GM18508 (cell line): ENCODE data around the gene ZNF76.

Experiments
- ATAC-seq: cut with Tn5 transposase; IDR thresholded peaks from one replicate; pipeline ENCODE4 v1.9.1; 2021; ENCODE audit warnings: moderate number of reproducible peaks; ENCODE audit not compliant: insufficient read depth, unreplicated experiment

The ZNF76 gene

GRCh38 chr6:35259194-35259947 is at the start of gene ZNF76:
Gene ZNF76, plus strand, starts transcription at chr6:35259735. Its CDS starts 21,417 bp downstream, at chr6:35281152.
- peak; percentile 59 for ATAC-seq

GRCh38 chr6:35213298-35213791 is 46.2 kb upstream of the ZNF76 start:
- no peak for ATAC-seq

- ATAC-seq = no peak
Observed at GRCh38 chr6:35213824-35214756, 45.4 kb upstream of the ZNF76 start, which contains the start of gene SCUBE3. Gene SCUBE3, plus strand, starts transcription at chr6:35213956. Its CDS starts 463 bp downstream, at chr6:35214419.

GRCh38 chr6:35214869-35215664 is 44.5 kb upstream of the ZNF76 start:
- no peak for ATAC-seq

DNA sequence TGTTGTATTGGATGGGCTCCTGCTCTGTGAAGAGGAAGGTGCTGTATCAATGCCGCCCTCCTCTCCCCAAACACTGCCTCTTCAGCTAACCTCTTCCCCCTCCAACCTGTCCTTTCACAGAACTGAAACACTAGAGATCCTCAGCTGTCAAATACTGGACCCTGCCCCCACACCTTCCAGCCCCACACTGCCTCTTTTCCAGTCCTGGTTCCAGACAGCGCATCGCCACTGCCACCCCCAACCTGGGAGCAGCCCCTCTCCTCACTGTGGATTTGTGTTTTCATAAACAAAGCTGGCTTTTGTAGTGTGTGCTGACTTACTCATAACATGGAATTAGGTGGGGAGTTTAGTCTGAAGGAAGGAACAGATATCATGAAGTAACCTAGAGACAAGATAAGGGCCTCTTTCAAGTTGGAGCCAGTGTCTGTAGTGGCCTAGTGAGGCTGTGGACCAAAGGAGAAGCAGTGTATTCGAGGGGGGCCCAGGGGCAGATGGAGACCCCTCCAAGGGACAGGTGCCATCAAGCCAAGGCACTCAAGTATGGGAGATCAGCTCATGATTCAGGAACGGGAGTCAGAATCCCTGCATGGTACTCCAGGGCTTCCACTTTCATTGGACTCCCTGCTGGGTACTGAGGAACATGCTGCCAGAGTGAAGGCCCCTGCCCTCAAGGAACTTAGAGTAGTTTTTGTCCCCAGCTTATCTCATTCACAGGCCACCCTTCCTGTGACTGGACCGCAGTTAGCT is 43.7 kb upstream of the ZNF76 start:
- ATAC-seq = no peak

DNA sequence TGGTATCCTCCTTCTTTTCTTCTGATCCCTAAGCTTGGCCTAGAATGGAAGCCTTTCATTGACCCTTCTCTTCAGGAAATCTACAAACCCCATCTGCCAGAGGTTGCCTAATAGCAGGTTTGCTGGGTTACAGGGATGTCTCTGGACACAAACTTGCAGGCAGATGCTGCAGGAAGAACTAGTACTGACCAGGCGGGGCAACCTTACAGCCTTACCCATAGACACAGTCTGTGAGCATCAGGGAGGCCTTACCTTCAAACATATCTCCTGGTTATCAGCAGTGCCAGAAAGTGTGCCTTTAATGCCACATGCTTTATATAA is 43.2 kb upstream of the ZNF76 start:
- no peak for ATAC-seq

DNA sequence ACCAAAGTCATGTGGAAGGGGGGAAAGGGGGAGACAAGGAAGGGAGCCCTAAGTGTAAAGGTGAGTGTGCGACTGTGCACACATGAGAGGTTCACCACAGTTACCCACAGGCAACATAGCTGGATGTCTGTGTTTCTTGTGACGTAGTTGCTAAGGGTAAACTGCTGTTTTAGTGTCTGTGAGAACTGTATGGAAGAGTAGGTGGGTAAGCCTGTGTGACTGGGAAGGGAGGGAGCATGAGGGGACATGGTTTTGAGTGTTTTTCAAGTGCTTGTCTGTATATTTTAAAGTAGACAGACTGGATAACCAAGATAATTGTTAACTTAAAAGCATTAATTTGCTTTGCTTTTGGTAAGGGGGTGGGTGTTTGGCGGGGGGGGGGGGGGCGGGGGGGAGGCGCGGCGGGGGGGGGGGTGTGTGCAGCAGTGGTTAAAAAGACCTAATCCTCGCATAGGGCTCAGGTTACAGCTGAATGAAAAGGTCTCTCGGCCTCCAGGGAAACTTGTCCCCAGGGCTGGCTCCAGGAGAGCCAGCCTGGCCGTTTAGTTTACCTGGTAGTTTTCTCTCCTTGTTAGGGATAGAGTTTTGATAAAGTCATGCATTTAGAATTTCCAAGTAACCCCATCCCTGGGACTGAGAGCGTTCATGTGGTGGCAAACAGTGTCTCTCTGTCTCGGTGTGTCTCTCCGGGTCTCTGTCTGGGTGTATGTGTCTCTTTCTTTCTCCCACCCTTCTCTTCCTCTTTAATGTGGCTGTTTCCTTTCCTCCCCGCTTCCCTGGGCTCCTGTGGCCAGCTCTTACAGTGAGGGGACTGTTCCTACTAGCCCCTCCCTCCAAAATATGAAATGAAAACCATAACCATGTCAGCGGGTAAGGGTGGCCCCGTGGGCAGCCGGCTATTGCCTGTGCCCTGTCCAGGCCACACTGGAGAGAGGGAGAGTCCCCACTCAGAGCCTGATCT is 42.4 kb upstream of the ZNF76 start:
- ATAC-seq = no peak

GRCh38 chr6:35218021-35218420 is 41.5 kb upstream of the ZNF76 start:
- no peak for ATAC-seq

DNA sequence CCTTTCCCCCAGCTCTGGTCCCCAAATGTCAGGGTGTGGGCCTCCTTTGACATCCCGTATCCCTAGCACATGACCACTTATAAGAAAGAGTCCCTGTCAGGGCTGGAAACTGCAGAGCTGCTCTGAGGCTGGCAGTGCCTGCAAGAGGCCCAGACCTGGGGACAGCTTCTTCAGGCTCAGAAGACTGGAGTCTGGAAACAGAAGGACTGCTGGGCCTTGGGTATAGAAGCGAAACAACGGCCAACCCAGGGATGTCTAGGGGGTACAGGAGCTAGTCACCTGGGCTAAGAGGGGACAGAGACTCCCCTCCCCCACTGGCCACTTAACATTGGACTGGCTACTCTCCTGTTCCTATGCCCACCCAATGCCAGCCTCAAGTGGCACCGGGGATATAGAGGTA is 41.1 kb upstream of the ZNF76 start:
- no peak for ATAC-seq

GRCh38 chr6:35219683-35220326 is 39.7 kb upstream of the ZNF76 start:
- no peak for ATAC-seq

- ATAC-seq = no peak
Observed at GRCh38 chr6:35220711-35221110, 38.8 kb upstream of the ZNF76 start.

GRCh38 chr6:35223396-35223795 is 36.1 kb upstream of the ZNF76 start:
- ATAC-seq = no peak

DNA sequence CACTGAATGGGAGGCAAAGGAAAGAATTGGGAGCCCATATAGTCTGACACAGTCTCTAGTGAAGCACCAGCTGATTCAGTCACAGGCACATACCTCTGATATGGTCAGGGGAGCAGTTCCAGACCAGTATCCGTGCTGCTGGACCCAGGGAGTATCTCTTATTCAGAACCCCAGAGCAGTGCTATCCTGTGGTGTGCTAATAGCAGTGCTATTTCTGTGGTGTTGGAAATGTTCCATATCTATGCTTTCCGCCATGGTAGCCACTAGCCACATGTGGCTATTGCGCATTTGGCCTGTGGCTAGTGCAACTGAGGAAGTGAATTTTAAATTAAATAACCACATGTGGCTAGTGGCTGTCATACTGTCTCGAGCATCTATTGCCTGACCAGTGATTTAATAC is 34.8 kb upstream of the ZNF76 start:
- no peak for ATAC-seq

GRCh38 chr6:35228481-35228880 is 31.1 kb upstream of the ZNF76 start:
- no peak for ATAC-seq

GRCh38 chr6:35229304-35229703 is 30.2 kb upstream of the ZNF76 start:
- no peak for ATAC-seq

DNA sequence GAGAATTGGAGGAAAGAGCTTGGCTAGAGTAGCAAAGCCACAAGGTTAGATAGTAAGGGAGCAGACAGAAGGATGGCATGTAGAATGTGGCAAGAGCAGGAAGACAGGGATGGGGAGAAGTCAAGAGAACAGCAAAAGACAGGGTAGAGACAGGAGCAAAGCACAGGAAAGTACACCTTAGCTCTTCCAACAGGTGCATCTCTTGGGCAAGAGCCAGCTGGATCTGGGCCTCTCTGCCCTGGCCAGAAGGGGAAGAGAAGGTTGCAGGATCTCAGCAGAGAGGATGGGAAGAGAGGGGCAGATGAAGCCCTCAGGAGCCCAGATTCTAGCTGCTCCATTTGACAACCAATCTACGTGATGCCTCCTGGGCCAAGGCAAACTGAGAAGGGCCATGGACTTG is 29.0 kb upstream of the ZNF76 start:
- no peak for ATAC-seq

DNA sequence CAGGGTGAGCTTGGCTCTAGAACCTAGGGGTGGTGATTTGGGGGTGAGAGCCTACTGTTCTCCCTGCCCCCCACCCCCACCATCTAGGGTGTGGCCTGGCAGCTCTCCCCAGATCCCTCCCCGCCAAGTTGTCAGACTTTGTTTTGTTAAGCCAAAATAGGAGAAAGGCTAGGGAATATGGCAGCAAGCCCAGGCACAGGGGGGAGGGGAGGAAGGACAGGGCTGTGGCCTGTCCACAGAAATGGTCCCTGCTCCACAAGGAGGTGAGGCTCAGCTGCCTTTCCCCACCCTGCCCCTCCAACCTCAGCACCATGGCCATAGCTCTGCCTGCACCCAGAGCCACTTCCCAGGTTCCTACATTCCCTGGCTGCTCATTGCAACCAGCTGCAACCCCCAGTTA is 28.6 kb upstream of the ZNF76 start:
- ATAC-seq = no peak

GRCh38 chr6:35231563-35231962 is 28.0 kb upstream of the ZNF76 start:
- ATAC-seq = no peak
